HG02938 (cell line): ENCODE results near the gene DEPDC4.

Experiments
- ATAC-seq: cut with Tn5 transposase; IDR thresholded peaks from one replicate; pipeline ENCODE4 v1.9.1; 2021; ENCODE audit warnings: mild to moderate bottlenecking, moderate library complexity; ENCODE audit not compliant: unreplicated experiment

DEPDC4 gene

DNA sequence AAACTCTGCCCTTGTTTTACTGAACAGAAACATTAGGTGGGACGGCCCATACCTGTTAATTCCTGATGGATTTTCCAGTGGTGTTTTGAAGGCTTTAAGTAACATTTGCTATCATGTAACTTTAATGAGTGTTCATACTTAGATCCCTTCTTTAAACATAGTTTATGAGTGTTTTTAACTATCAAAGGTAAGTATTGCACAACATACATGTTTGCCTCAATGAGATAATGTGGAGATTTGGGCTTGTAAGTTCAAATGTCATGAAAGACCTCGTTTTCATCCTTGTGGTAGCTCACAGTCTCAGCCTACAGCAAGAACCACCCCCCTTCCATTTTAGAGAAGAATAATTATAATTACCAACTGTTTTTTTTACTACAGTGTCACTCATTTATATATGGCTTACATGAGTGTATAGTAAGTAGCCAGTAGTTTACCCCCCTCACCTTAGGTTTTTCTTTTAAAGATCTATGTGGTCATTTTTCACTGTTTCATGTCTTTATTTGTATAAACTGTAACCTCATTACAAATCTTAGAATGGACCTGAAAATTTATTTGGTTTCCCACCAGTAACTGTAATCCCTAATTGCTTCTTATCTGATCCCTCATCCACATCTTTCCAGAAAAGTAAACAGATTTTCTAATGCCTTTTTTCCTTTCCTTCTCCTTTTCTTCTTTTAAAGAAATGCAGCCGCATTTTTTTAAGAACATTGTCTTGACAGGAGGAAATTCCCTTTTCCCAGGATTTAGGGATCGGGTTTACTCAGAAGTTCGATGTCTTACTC is 47.4 kb downstream of the DEPDC4 start:
- no peak for ATAC-seq

DNA sequence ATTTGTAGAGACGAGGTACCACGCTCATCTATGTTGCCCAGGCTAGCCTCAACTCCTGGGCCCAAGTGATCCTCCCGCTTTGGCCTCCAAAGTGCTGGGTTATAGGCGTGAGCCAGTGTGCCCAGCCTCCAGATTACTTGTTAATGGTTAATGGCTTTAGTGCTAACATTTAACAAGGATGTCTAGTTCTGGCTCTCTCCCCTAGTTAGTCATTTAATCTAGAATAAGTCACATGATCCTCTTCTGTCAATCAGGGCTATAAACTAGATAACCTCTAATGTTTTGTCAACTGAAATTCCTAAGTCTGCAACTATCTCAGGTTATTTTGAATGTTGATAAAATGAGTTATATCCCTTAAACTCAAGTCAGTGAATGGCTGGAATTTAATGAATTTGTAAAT is 50.5 kb downstream of the DEPDC4 start:
- no peak for ATAC-seq

GRCh38 chr12:100215209-100215608 is 51.7 kb downstream of the DEPDC4 start:
- ATAC-seq: no peak

- ATAC-seq: no peak
These were observed 52.4 kb downstream of the DEPDC4 start for GRCh38 chr12:100214518-100214917.

DNA sequence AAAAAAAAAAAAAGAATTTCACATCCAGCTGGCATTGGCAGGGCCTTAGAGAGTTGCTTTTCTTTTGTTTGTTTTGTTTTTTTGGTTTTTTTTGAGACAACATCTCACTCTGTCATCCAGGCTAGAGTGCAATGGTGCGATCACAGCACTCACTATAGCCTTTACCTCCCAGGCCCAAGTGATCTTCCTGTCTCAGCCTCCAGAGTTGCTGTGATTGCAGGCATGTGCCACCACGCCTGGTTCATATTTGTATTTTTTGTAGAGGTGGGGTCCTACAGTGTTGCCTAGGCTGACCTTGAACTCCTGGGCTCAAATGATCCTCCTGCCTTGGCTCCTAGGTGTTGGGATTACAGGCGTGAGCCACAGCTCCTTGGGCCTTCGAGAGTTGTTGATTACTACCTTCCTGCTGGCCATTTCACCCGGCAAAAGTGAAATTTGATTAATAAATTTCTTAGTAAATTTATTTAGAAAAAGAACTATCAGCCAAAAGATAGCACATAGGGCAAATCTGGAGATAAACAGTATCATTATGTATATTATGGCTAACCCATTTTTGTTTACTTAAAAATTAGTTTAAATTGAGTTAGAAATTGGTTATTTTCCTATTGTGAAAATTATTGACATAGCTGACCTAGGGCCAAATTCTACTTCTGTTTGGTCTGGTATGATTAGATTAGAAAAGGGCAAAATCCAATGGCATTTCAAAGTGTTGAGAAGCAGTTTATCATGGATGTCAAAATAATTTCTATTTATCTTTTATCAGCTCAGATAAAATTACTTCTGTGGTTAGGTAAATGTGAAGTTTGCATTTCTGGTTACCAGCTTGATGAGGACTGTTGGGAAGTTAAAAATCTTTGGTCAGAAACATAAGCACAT is 53.6 kb downstream of the DEPDC4 start:
- no peak for ATAC-seq

- ATAC-seq: no peak
These were observed 55.2 kb downstream of the DEPDC4 start for GRCh38 chr12:100211698-100212097.

DNA sequence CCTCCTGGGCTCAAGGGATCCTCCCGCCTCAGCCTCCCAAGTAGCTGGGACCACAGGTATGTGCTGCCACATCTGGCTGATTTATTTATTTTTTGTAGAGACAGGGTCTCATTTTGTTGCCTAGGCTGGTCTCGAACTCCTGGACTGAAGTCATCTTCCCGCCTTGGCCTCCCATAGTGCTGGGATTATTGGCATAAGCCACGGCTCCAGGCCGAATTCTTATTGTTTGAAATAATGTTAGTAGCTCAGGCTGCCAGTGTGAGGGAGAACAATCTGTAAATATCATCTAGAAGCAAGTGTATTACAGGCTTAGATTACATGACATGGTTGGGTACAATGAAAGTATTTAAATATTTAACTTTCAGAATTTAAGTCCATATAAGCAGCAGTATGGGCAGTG is 58.0 kb downstream of the DEPDC4 start:
- ATAC-seq: no peak

DNA sequence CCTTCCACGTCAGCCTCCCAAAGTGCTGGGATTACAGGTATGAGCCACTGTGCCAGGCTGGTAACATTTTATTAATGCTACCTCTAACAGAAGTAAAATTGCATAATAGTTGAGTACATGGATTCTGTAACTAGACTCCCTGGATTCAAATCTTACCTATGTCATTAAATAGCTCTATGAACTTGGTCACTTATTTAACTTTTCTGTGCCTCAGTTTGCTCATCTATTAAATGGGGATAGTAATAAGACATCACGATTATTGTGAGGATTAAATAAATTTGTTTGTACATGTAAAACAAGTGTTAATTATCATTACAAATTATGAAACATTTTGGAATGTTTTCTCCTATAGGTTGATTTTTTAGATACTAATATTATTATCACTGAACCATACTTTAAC is 59.6 kb downstream of the DEPDC4 start:
- ATAC-seq: no peak

- no peak for ATAC-seq
These were observed 65.1 kb downstream of the DEPDC4 start for GRCh38 chr12:100201604-100202423.

- peak; percentile 90 for ATAC-seq
These were observed 66.3 kb downstream of the DEPDC4 start, which contains the start of gene ACTR6 for GRCh38 chr12:100200463-100201181. Gene ACTR6, plus strand, starts transcription at chr12:100200815. Its CDS starts 37 bp downstream, at chr12:100200852.

DNA sequence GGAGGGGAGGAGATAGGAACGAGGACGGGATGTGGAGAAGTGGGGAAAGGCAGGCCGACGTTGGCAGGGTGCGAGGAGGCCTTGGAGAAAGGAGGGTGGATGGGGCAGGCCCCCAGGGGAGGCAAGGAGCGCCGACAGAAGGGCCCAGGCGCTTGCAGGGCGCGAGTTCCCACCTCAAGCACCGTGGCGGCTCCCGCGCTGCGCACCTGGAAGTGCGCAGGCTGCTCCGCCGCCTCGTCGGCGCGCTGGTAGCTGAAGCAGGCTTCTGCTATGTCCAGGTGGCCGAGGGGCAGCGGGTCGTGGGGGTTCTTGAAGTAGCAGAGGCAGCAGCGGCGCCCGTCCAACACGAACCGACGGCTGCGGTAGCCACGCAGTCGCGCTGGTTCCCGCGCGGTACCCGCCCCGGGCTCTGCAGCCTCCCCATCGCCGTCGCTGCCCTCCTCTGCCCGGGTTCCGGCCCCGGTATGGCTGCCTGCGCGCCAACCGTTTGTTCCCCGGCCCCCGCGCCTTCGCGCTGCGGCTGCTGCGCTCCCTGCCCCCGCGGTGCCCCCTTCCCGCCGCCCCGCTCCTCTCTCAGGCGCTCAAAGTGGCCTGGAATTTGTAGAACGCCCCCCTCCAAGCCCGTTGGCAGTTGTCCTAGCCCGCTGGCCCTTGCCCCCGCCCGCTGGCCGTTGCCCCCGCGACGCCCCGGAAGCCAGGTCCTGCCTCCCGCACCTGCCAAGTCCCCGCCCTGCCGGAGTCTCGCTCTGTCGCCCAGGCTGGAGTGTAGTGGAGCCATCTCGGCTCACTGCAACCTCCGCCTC is 67.3 kb downstream of the DEPDC4 start:
- peak; percentile 60 for ATAC-seq

- peak; percentile 3 for ATAC-seq
These were observed 67.9 kb downstream of the DEPDC4 start for GRCh38 chr12:100199023-100199346.

DNA sequence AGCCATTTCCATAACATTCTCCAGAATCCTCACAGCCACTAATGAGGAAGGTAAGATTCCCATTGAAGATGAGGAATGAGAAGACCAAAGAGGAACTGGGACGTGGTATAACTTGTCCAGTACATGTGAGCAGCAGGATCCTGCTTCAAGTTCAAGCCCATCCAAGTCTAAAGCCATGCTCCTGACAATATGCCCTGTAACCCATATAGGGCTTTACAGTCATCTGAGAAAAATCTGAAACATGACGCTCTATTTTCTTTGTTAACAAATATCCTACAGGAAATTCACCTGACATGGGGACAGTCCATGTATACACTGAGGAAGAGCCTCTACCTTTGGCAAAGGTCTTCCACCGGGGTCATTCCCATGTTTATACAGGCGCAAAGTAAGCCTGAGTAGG is 69.4 kb downstream of the DEPDC4 start:
- ATAC-seq: no peak

GRCh38 chr12:100193085-100193484 is 73.8 kb downstream of the DEPDC4 start:
- ATAC-seq: no peak
